ENCODE data around the gene ARPP21. TPM values are rescaled to one million over a fixed set of nuclear protein-coding genes. Genes with fewer than 3 reads are reported as not detected.

The ARPP21 gene
- total RNA-seq, 8 experiments from 2014 or later = 0.25 to 3.9 (median 1.8) TPM; not detected in 1

GRCh38 chr3:35633332-35634124 is 5.8 kb upstream of the ARPP21 start:
- 2 to 95% (median 67%) methylated on average over 2 to 4 of the region's 4 CpGs; no CpG with 5 or more reads in 1 of the 10 experiments for WGBS, 10 experiments
- Histone ChIP-seq H3K4me3 (no peak overlapping the region), H3K4me1 (replicated peaks in 1 of 2) (no peaks in the 10 kb centered on the region), H3K27ac (no peak overlapping the region)
- peak in 4 of 8 experiments; percentile 22 to 42 (median 38) for ATAC-seq (replicated peaks in 6 of 8)
- in situ Hi-C loops (cut with MboI; ENCODE audit: low pct_unique_long_range_greater_than_20kb in 2 of 9, low sequenced_read_pairs in 9 of 9, unreplicated experiment in 9 of 9) = no loop called here

- 0 to 78% (median 60%) methylated on average over 1 to 3 of the region's 3 CpGs; no CpG with 5 or more reads in 3 of the 10 experiments for WGBS, 10 experiments
- in situ Hi-C loops (cut with MboI; ENCODE audit: low pct_unique_long_range_greater_than_20kb in 2 of 9, low sequenced_read_pairs in 9 of 9, unreplicated experiment in 9 of 9) = no loop called here
- H3K4me3 ChIP-seq = no peak overlapping the region
- no peak for ATAC-seq (replicated peaks in 6 of 8)
- no peaks in the 10 kb centered on the region for H3K4me1 ChIP-seq (replicated peaks in 1 of 2)
- H3K27ac ChIP-seq = no peak overlapping the region
Measured at GRCh38 chr3:35635407-35635806, 3.9 kb upstream of the ARPP21 start.

- Histone ChIP-seq H3K4me3 (no peak overlapping the region), H3K27ac (no peak overlapping the region), H3K4me1 (replicated peaks in 1 of 2) (no peaks in the 10 kb centered on the region)
- in situ Hi-C loops (cut with MboI; ENCODE audit: low pct_unique_long_range_greater_than_20kb in 2 of 9, low sequenced_read_pairs in 9 of 9, unreplicated experiment in 9 of 9) = no loop called here
- WGBS, 10 experiments = 15 to 100% (median 80%) methylated on average over 1 to 4 of the region's 4 CpGs; no CpG with 5 or more reads in 1 of the 10 experiments
- no peak for ATAC-seq (replicated peaks in 6 of 8)
Measured at GRCh38 chr3:35635926-35636683, 3.2 kb upstream of the ARPP21 start.

DNA sequence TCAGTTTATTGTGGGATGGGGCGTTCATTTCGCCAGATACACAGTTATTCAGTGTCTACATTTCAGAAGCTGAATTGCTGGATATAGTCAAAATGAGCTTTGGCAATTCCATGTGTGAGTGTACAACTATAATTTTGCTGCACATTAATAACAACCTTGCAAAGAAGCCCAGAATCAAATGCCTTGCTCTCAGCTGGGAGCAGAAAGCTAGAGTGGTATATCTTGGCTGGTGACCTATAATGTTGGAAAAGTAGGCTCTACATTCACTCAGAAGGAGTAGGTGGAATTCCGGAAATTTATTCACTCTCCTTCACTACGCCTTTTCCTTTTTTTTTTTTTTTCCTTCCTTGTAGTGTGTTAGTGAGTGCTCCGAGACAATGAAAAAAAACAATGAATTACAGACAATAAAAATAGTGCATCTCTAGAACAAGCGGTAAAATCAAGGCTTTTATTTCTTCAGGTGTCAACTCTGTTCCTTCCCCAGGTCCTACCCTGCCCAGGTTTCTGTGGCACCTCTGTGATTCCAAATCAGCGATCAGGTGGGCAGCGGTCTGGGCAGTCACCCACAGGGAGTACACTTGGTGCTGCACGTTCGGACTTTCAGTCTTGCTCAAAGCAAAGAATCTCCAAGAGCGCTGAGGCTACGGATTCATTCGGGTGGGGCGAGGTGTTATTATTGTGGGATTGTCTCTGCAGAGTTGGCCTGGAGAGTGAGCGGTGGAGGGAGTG is 910 bp upstream of the ARPP21 start:
- in situ Hi-C loops (cut with MboI; ENCODE audit: low pct_unique_long_range_greater_than_20kb in 2 of 9, low sequenced_read_pairs in 9 of 9, unreplicated experiment in 9 of 9) = no loop called here
- peak overlapping the region in 1 of 5 donors; percentile 54 for H3K4me3 ChIP-seq
- H3K4me1 ChIP-seq (replicated peaks in 1 of 2) = no peaks in the 10 kb centered on the region
- 10 to 100% (median 74%) methylated on average over 1 to 14 of the region's 15 CpGs; no CpG with 5 or more reads in 1 of the 10 experiments for WGBS, 10 experiments
- no peak for ATAC-seq (replicated peaks in 6 of 8)
- H3K27ac ChIP-seq = no peak overlapping the region

DNA sequence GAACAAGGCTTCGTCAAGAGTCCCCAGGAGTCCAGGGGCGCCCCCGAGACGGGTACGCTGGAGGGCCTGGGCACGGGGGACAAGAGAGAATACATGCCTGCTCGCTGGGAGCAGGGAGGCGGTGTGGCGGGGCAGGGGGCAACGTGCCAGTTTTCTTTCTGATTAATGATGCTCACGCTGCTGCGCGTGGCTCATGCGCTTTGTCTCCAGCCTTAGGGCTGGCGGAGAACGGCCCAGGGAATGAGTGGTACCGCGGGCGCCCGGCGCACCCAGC is 408 bp upstream of the ARPP21 start:
- in situ Hi-C loops (cut with MboI; ENCODE audit: low pct_unique_long_range_greater_than_20kb in 2 of 9, low sequenced_read_pairs in 9 of 9, unreplicated experiment in 9 of 9) = no loop called here
- no peak overlapping the region for H3K27ac ChIP-seq
- ATAC-seq (replicated peaks in 6 of 8) = peak in 1 of 8 experiments; percentile 23
- H3K4me1 ChIP-seq (replicated peaks in 1 of 2) = peaks cover 0 to 2% of the 10 kb centered on the region in 2 donors
- H3K4me3 ChIP-seq = peak overlapping the region; percentile 40 to 60 (median 52)
- 8 to 46% (median 20%) methylated on average over 1 to 8 of the region's 21 CpGs; no CpG with 5 or more reads in 7 of the 10 experiments for WGBS, 10 experiments

GRCh38 chr3:35640190-35641165 is 1.2 kb downstream of the ARPP21 start:
- WGBS, 10 experiments = 22 to 72% (median 59%) methylated on average over 3 to 10 of the region's 10 CpGs
- Histone ChIP-seq H3K27ac (no peak overlapping the region), H3K4me1 (replicated peaks in 1 of 2) (peaks cover 0 to 4% of the 10 kb centered on the region in 2 donors), H3K4me3 (peak overlapping the region; percentile 40 to 60 (median 52))
- in situ Hi-C loops (cut with MboI; ENCODE audit: low pct_unique_long_range_greater_than_20kb in 2 of 9, low sequenced_read_pairs in 9 of 9, unreplicated experiment in 9 of 9) = no loop called here
- ATAC-seq (replicated peaks in 6 of 8) = no peak

DNA sequence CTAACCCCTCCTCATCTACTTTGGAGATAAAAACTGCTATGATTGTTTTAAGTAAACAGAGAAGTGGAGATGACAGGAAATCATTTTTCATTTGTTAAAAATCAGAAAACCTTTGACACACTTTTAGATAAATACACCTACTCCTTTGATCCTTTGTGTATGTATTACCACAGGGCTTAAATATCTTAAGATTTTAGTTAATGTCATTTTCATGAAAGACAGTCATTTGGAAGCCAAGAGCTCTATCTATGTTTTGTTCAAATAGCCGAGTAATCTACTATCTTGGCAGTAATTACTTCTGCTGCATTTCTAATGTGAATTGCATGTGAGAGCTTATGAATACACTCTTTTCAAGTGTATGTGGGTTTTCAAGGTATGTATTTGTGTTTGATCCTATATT is 2.0 kb downstream of the ARPP21 start:
- Histone ChIP-seq H3K4me3 (peak overlapping the region in 1 of 5 donors; percentile 10), H3K4me1 (replicated peaks in 1 of 2) (peaks cover 0 to 4% of the 10 kb centered on the region in 2 donors), H3K27ac (no peak overlapping the region)
- 14 to 100% (median 80%) methylated on average over 1 of the region's 1 CpG; no CpG with 5 or more reads in 2 of the 10 experiments for WGBS, 10 experiments
- in situ Hi-C loops (cut with MboI; ENCODE audit: low pct_unique_long_range_greater_than_20kb in 2 of 9, low sequenced_read_pairs in 9 of 9, unreplicated experiment in 9 of 9) = no loop called here
- no peak for ATAC-seq (replicated peaks in 6 of 8)

- in situ Hi-C loops (cut with MboI; ENCODE audit: low pct_unique_long_range_greater_than_20kb in 2 of 9, low sequenced_read_pairs in 9 of 9, unreplicated experiment in 9 of 9) = no loop called here
- Histone ChIP-seq H3K27ac (no peak overlapping the region), H3K4me3 (peak overlapping the region in 1 of 5 donors; percentile 3), H3K4me1 (replicated peaks in 1 of 2) (peaks cover 0 to 4% of the 10 kb centered on the region in 2 donors)
- ATAC-seq (replicated peaks in 6 of 8) = no peak
- WGBS, 10 experiments = 24 to 100% (median 92%) methylated on average over 1 to 4 of the region's 4 CpGs
Measured at GRCh38 chr3:35641920-35642527, 2.7 kb downstream of the ARPP21 start.

DNA sequence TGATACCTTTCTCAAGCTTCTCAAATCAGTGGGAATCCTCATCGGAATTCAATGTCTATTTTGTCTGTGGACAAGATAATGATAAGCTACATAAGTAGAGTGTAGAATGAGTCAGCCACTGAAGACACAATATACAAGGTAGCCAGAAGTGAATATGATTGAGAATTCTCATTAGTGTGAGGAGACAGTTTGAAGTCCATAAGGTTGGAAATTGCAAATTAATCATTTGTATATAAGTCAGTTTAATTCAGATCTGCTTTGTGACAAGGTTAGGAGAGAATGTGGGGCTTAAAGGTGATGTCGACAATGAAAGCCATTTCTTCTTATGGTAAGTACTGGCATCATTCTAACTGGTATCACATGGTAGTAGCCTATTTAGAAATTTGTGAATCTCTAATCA is 4.2 kb downstream of the ARPP21 start:
- no peak for ATAC-seq (replicated peaks in 6 of 8)
- Histone ChIP-seq H3K4me3 (no peak overlapping the region), H3K4me1 (replicated peaks in 1 of 2) (peaks cover 0 to 4% of the 10 kb centered on the region in 2 donors), H3K27ac (no peak overlapping the region)
- WGBS, 10 experiments = 7 to 100% (median 84%) methylated on average over 1 to 2 of the region's 2 CpGs
- in situ Hi-C loops (cut with MboI; ENCODE audit: low pct_unique_long_range_greater_than_20kb in 2 of 9, low sequenced_read_pairs in 9 of 9, unreplicated experiment in 9 of 9) = no loop called here

DNA sequence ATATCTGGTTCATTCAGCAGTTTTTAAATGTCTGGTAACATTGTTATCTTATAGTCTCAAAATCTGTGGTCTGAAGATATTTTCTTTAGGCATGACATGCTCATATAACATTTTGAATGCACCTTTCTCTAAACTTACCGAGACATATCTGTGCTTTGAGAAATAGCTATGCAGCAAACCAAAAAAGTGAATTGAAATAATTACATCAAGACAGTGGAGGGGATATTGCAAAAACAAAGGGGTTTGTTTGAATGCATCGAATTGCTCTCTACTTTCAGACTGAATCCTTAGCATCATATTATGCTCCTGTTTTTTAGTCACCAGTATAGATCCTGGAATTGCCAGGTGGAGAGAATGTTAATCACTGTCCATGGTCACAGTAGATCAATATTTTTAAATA is 5.1 kb downstream of the ARPP21 start:
- ATAC-seq (replicated peaks in 6 of 8) = no peak
- Histone ChIP-seq H3K27ac (no peak overlapping the region), H3K4me3 (no peak overlapping the region), H3K4me1 (replicated peaks in 1 of 2) (peaks cover 0 to 4% of the 10 kb centered on the region in 2 donors)
- in situ Hi-C loops (cut with MboI; ENCODE audit: low pct_unique_long_range_greater_than_20kb in 2 of 9, low sequenced_read_pairs in 9 of 9, unreplicated experiment in 9 of 9) = no loop called here
- 0 to 100% (median 79%) methylated on average over 1 to 2 of the region's 2 CpGs for WGBS, 10 experiments

- no peak for ATAC-seq (replicated peaks in 6 of 8)
- Histone ChIP-seq H3K4me1 (replicated peaks in 1 of 2) (peaks cover 0 to 4% of the 10 kb centered on the region in 2 donors), H3K27ac (no peak overlapping the region), H3K4me3 (no peak overlapping the region)
- in situ Hi-C loops (cut with MboI; ENCODE audit: low pct_unique_long_range_greater_than_20kb in 2 of 9, low sequenced_read_pairs in 9 of 9, unreplicated experiment in 9 of 9) = no loop called here
- 13 to 85% (median 65%) methylated on average over 2 of the region's 2 CpGs; no CpG with 5 or more reads in 3 of the 10 experiments for WGBS, 10 experiments
Measured at GRCh38 chr3:35645189-35645588, 5.9 kb downstream of the ARPP21 start.

- in situ Hi-C loops (cut with MboI; ENCODE audit: low pct_unique_long_range_greater_than_20kb in 2 of 9, low sequenced_read_pairs in 9 of 9, unreplicated experiment in 9 of 9) = no loop called here
- 0 to 100% (median 77%) methylated on average over 2 to 4 of the region's 4 CpGs for WGBS, 10 experiments
- Histone ChIP-seq H3K27ac (no peak overlapping the region), H3K4me1 (replicated peaks in 1 of 2) (peaks cover 0 to 6% of the 10 kb centered on the region in 2 donors), H3K4me3 (no peak overlapping the region)
- ATAC-seq (replicated peaks in 6 of 8) = no peak
Measured at GRCh38 chr3:35646081-35646480, 6.8 kb downstream of the ARPP21 start.
